Fibroblast of mammary gland (primary cell): Measurements from ENCODE around the gene PLXNC1.

Source experiments
- DNase-seq: peaks from one replicate; pipeline ENCODE4 v3.0.0-alpha.2; 2010; ENCODE audit warnings: low read depth
- H3K4me3 ChIP-seq: 2 replicates; pipeline ENCODE4 v1.5.1; 2011; ENCODE audit warnings: low read depth, mild to moderate bottlenecking, low read length, moderate library complexity; ENCODE audit not compliant: control insufficient read depth
- CTCF ChIP-seq: conservative IDR thresholded peaks from 2 replicates; pipeline ENCODE4 v1.5.1; 2011; ENCODE audit warnings: low read depth, low read length, inconsistent platforms; ENCODE audit not compliant: control insufficient read depth, insufficient read depth

The PLXNC1 gene

GRCh38 chr12:94206886-94207285 is 58.5 kb downstream of the PLXNC1 start:
- no peak for TF ChIP-seq CTCF
- H3K4me3 ChIP-seq = no peak overlapping the region
- no peak for DNase-seq

GRCh38 chr12:94207467-94207848 is 59.1 kb downstream of the PLXNC1 start:
- H3K4me3 ChIP-seq = no peak overlapping the region
- DNase-seq = no peak
- TF ChIP-seq CTCF = no peak

GRCh38 chr12:94207849-94208621 is 59.7 kb downstream of the PLXNC1 start:
- DNase-seq = peak; percentile 50
- TF ChIP-seq CTCF = no peak
- H3K4me3 ChIP-seq = no peak overlapping the region

GRCh38 chr12:94208622-94208966 is 60.2 kb downstream of the PLXNC1 start:
- no peak overlapping the region for H3K4me3 ChIP-seq
- no peak for TF ChIP-seq CTCF
- DNase-seq = peak; percentile 13

- no peak overlapping the region for H3K4me3 ChIP-seq
- no peak for TF ChIP-seq CTCF
- DNase-seq = no peak
Measured at GRCh38 chr12:94209240-94209639, 60.9 kb downstream of the PLXNC1 start.

GRCh38 chr12:94211021-94211420 is 62.6 kb downstream of the PLXNC1 start:
- no peak for DNase-seq
- TF ChIP-seq CTCF = no peak

GRCh38 chr12:94218233-94218632 is 69.9 kb downstream of the PLXNC1 start:
- DNase-seq = no peak
- no peak for TF ChIP-seq CTCF
- no peak overlapping the region for H3K4me3 ChIP-seq

More at GRCh38 chr12:94211021-94211420, 62.6 kb downstream of the PLXNC1 start:
- no peak overlapping the region for H3K4me3 ChIP-seq
